Parathyroid adenoma (tissue), 2 donors: ENCODE data around the gene ZNF524.

ENCODE experiments used
- H2AFZ ChIP-seq: fragments of 300-600 bp; sonication (generic); one replicate; pipeline ENCODE4 v1.7.0; 2017; ENCODE audit warnings: antibody characterized with exemption, mild to moderate bottlenecking
- H3K27ac ChIP-seq: fragments of 300-600 bp; sonication (generic); one replicate; pipeline ENCODE4 v1.7.0; 2017
- H3K27me3 ChIP-seq: fragments of 300-600 bp; sonication (generic); one replicate; pipeline ENCODE4 v1.7.0; 2017; ENCODE audit warnings: low read length; ENCODE audit not compliant: control insufficient read depth, insufficient read depth
- H3K36me3 ChIP-seq: fragments of 300-600 bp; sonication (generic); one replicate; pipeline ENCODE4 v1.7.0; 2017; ENCODE audit warnings: low read length; ENCODE audit not compliant: control insufficient read depth, insufficient read depth
- H3K4me1 ChIP-seq: fragments of 300-600 bp; sonication (generic); one replicate; pipeline ENCODE4 v1.7.0; 2017; ENCODE audit warnings: control low read depth
- H3K4me2 ChIP-seq: fragments of 300-600 bp; sonication (generic); one replicate; pipeline ENCODE4 v1.7.0; 2017; ENCODE audit warnings: low read length
- H3K4me3 ChIP-seq: fragments of 300-600 bp; sonication (generic); one replicate; pipeline ENCODE4 v1.7.0; 2017; ENCODE audit warnings: low read depth, low read length
- H3K79me2 ChIP-seq: fragments of 300-600 bp; sonication (generic); one replicate; pipeline ENCODE4 v1.7.0; 2017; ENCODE audit warnings: control low read depth
- H3K9ac ChIP-seq: fragments of 300-600 bp; sonication (generic); one replicate; pipeline ENCODE4 v1.7.0; 2017; ENCODE audit warnings: mild to moderate bottlenecking
- H3K9me3 ChIP-seq: fragments of 300-600 bp; sonication (generic); one replicate; pipeline ENCODE4 v1.7.0; 2017; ENCODE audit warnings: low read length; ENCODE audit not compliant: control insufficient read depth
- CTCF ChIP-seq: fragments of 300-600 bp; sonication (generic); IDR thresholded peaks from one replicate; pipeline ENCODE4 v1.7.0; 2017; ENCODE audit warnings: antibody characterized with exemption, mild to moderate bottlenecking
- donor health status: primary hyperparathyroidism.

ZNF524 gene

GRCh38 chr19:55596304-55596703 is 3.8 kb upstream of the ZNF524 start:
- Histone ChIP-seq H3K4me1 (peaks cover 3% of the 10 kb centered on the region), H3K4me3 (no peak overlapping the region), H3K4me2 (no peak overlapping the region), H3K9me3 (no peaks in the 10 kb centered on the region), H2AFZ (no peak overlapping the region), H3K27ac (no peak overlapping the region), H3K79me2 (peaks cover 4% of the 10 kb centered on the region), H3K27me3 (no peaks in the 10 kb centered on the region), H3K36me3 (no peaks in the 10 kb centered on the region), H3K9ac (no peak overlapping the region)
- no peak for TF ChIP-seq CTCF

GRCh38 chr19:55597501-55597921 is 2.6 kb upstream of the ZNF524 start:
- Histone ChIP-seq H2AFZ (no peak overlapping the region), H3K4me1 (peaks cover 3% of the 10 kb centered on the region)

DNA sequence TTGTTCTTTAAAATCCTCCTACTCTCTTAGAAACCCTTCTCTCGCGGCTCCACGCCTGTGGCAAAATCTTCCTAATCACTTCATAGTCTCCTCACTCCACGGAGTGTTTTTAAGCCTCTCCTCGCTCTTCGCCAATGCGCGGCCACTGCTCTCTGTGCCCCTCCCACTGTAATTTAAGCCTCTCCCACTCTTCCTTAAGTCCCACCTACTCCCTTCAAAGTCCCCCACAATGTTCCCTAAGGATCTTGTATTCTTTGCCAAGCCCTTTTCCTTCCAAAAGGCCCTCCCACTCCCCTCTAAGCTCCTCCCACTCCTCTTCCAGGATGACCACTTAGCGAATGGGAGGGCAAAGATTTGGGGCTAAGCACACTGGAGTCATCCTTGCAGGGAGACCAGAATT is 2.1 kb upstream of the ZNF524 start:
- Histone ChIP-seq H3K9ac (no peak overlapping the region), H2AFZ (no peak overlapping the region), H3K36me3 (no peaks in the 10 kb centered on the region), H3K4me1 (peaks cover 3% of the 10 kb centered on the region), H3K4me2 (no peak overlapping the region), H3K4me3 (no peak overlapping the region), H3K9me3 (no peaks in the 10 kb centered on the region), H3K27ac (peak overlapping the region; percentile 96), H3K79me2 (peaks cover 4% of the 10 kb centered on the region), H3K27me3 (no peaks in the 10 kb centered on the region)
- TF ChIP-seq CTCF: no peak

More at GRCh38 chr19:55597501-55597921, 2.6 kb upstream of the ZNF524 start:
- Histone ChIP-seq H3K27ac (no peak overlapping the region), H3K36me3 (no peaks in the 10 kb centered on the region), H3K27me3 (no peaks in the 10 kb centered on the region), H3K79me2 (peaks cover 4% of the 10 kb centered on the region), H3K9me3 (no peaks in the 10 kb centered on the region), H3K9ac (no peak overlapping the region), H3K4me2 (no peak overlapping the region), H3K4me3 (no peak overlapping the region)
- TF ChIP-seq CTCF: no peak

DNA sequence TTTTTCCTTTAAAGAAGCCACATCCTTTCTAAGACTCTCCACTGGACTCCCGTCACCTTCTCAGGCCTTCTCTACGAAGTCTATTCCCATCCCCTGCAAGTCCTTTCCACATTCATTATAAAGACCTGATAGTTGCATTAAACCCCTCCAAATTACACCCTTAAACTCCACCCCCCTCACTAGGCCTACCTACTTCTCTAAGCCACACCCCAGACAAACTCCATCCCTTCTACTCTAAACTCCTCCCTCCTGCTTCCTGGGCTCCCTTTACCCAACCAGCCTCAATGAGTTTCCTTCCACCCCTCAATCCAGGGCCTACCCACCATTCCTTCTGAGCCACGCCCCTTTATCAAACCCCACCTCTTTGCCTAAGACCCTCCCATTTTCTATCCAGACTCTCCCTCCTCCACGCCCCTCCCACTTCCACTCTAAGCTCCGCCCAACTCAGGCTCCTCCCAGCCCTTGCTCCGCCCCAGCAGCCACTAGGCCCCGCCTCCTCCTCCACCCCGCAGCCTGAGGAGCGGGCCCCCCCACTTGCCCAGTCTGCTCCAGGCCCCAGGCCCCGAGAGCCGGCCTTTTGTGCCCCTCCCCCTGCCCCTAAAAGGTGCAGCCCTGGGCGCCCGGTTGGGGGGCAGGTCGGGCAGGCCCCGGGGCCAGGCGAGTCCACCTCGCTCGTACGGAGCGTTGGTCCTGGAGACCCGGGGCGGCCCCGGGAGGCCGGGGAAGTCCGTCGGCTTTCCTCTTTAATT is 1.2 kb upstream of the ZNF524 start:
- Histone ChIP-seq H3K9ac (peak overlapping the region; percentile 75), H3K4me2 (peak overlapping the region; percentile 63), H3K27me3 (no peaks in the 10 kb centered on the region), H3K9me3 (no peaks in the 10 kb centered on the region), H3K79me2 (peaks cover 4% of the 10 kb centered on the region), H3K36me3 (no peaks in the 10 kb centered on the region), H3K4me1 (peaks cover 3% of the 10 kb centered on the region), H3K27ac (peak overlapping the region; percentile 96), H2AFZ (peak overlapping the region; percentile 93), H3K4me3 (peak overlapping the region; percentile 88)
- no peak for TF ChIP-seq CTCF

GRCh38 chr19:55599468-55599841 is 633 bp upstream of the ZNF524 start, which contains the start of gene FIZ1:
TSS of gene FIZ1 (minus strand) at chr19:55599517. CDS start at chr19:55597865, 1,652 bp downstream.
- Histone ChIP-seq H3K27ac (peak within 1 kb of the TSS; percentile 96), H3K79me2 (peaks cover 4% of the 10 kb centered on the region), H3K4me2 (peak within 1 kb of the TSS; percentile 92), H3K4me1 (peaks cover 4% of the 10 kb centered on the region), H3K9ac (peak within 1 kb of the TSS; percentile 75), H3K27me3 (no peaks in the 10 kb centered on the region), H3K9me3 (no peaks in the 10 kb centered on the region), H2AFZ (peak within 1 kb of the TSS; percentile 93), H3K36me3 (no peaks in the 10 kb centered on the region), H3K4me3 (peak within 1 kb of the TSS; percentile 88)
- no peak for TF ChIP-seq CTCF
